HUDEP-2 (cell line): Measurements from ENCODE around the gene CMIP.

Experiments used
- DNase-seq, 76 experiments: peaks; one replicate each; lab custom pipeline; 2025; ENCODE audit not compliant: unreplicated experiment in 76 of 76; lab: John Stamatoyannopoulos, UW

The CMIP gene

DNA sequence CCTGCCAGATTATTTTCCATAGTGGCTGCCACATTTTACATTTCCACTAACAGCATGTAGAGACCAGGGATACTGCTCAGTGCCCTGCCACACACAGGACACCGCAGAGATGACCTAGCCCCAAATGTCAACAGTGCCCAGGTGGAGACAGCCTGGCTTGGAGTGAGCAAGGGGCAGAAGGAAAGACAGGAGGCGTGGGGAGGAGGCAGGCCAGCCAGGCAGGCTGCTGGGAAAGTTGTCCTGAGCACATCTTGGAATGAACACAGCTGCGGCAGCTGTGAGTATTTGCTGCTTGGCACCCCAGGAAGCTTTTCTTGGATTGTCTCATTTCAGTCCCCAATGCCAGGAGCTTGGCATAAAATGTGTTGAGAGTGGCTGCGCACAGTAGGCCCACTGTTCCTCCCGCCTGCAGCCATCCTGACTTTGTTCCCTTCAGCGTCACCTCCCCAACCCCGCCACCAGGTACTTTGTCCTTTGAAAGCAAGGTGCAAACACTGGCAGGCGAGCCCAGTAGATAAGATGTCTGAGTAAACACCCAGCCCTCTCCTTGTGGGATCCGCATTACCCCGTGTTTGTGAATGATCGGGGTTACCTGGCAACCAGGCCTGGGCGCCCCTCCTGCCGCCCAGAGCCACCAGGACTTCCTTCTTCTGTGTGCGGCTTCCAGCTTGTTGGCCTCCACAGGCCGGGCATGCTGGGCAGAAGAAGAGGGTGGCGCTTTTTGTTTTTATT is 114.0 kb downstream of the CMIP start:
- peak in 11 of 76 experiments; percentile 4 to 31 (median 19) for DNase-seq

DNA sequence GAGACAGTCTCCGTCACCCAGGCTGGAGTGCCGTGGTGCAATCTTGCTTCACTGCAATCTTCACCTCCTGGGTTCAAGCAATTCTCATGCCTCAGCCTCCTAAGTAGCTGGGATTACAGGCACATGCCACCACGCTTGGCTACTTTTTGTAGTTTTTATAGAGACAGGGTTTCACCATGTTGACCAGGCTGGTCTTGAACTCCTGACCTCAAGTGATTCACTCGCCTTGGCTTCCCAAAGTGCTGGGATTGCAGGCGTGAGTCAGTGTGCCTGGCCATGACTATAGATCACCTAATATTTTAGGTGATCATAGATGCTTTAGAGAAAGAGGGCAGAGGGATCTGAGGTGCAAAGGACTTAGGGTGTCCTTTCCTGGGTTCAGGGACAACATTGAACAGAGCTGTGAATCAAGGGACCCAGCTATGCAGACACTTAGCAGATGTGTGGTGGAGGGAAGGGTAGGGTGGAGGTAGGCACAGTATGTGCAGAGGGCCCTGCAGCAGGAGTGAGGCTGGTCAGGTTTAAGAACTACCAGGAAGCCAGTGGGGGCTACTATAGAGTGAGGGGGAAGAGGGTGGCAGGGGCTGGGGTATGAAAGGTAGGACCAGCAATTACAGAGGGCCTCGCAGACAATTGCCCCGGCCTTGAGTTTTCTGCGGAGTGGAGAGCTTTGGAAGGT is 116.5 kb downstream of the CMIP start:
- DNase-seq, result no peak

DNA sequence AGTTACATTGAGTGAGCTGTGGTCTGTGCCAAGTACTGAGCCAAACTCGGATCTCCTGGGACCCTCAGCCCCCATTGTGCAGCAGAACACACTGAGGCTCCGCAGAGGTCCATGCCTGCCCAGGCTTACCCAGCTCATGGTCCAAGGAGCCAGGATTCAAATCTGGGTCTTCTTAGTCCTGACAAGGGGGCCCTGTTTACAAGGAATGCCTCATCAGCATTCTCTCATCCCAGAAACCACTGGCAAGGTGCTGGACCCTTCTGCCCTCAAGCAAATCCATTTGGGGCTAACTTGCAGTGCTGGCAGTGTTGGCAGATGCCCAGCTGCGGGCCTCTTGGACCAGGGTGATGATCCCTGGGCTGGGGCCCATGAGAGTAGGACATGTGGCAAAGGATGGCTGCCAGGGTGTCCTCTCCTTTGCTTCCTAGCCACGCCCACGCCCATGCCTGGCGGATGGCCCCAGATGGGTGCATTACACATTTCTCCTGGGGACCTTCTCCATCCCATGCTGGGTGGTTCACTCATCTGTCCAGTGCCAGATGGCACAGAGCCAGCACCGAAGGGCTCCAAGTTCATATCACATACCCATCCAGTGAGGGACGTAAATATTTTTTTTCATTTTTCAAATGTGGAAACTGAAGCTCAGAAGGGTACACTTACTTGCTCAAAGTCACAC is 117.7 kb downstream of the CMIP start:
- peak in 1 of 76 experiments; percentile 5 for DNase-seq

DNA sequence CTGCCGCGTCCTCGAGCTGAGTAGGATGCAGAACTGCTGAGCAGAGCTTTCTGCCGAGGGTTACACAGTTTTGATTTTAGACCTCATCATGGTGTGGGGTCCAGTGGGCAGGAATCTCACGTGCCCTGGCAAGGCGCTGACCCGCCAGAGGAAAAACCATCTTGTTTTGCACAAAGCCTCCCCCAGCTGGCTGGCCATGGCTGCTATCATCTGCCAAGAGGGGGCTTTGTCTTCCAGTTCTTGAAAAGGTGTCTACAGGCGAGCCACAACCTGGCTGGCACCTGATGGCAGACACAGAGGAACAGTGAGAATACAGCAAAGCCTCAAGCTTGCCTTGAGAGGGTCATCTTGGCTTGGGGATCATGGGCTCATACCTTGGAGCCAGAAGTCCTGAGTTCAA is 118.3 kb downstream of the CMIP start:
- no peak for DNase-seq

DNA sequence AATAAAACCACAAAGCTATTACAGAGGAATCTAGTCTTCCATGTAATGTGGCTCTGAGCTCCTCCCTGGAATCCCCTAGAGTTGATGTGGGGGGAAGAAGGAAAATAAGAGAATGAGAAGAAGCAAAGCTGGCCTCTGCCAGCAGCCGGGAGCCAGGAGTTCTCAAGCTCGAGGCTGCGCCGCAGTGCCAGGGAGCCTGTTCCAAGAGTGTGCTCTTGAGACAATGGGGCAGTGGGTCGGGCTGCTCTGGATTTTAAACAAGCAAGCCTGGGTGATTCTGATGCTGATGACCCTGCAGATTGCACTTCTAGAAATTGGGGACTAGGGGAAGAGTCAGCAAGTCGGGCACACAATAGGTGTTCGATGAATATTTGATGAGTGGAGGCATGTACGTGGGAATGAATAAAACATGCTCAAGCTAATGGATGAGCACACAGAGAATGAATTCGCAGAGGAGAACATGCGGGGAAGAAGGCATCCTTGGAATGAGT is 119.9 kb downstream of the CMIP start:
- no peak for DNase-seq

DNA sequence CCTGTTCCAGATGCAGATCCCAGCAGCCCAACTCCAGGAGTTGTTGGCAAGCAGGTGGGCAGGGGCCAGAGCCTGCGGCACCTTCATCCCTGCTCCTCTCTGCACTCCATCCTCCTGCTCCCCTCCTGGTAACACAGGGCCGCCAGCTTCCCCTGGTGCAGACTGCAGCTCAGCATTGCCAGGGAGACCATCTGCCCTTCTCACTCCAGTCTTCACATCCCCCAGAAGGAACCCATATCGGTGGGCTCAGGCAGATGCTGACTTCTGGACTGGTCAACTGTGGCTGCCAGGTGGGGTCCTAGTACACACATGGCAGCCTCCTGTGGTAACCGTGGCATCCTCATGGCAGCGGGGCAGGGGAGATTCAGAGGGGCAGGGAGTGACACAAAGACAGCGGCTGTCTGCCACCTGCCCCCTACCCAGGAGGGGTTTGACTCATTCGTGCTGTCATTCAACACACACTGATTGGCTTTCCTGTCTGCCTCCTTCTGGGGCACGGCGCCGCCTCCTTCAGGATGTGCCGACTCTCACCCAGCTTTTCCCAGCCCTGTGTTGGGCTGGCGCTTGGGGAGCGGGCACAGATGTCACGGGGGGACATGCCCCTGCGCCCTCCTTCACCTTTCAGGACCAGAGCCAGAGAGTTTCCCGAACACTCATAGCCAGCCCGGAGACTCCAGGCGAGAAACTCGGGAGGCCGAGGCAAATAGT is 120.9 kb downstream of the CMIP start:
- no peak for DNase-seq

DNA sequence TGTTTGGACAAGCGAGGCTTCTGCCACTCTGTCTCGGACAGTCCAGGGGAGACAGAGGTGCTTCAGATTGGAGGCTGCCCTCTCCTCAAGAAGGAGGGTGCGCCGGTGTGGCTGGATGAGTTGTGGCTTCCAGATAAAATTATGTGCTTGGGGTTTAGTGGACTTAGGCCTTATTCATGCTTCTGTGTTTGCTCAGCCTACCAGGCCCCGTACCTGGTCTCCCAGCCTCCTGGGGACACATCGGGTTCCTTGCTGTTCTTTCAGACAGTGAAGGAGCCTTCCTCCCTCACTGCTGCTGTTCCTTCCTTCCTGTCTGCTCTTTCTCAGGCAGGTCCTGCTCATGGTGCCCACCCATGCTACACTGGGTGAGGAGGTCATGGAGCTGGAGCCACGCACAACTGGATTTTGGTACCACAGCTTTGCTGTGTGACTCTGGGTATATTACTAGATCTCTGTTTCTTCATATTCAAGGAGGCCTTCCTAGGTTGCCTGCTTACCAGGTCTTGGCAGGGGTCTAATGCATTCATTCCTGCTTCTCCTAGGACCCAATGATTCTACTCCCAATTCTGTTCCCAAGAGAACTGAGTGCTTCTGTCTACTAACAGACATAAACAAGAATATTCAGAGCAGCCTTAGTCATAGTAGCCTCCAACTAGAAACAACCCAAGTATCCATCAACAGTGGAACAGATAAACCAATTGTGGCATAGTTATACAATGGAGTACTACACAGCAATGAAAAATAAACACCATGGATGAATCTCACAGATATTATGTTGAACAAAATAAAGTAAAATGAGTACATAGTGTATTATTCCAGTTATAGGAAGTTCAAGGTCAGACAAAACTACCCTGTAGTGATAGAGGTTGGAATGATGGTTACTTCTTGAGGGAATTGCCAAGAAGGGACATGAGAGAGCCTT is 121.7 kb downstream of the CMIP start:
- DNase-seq, result no peak

DNA sequence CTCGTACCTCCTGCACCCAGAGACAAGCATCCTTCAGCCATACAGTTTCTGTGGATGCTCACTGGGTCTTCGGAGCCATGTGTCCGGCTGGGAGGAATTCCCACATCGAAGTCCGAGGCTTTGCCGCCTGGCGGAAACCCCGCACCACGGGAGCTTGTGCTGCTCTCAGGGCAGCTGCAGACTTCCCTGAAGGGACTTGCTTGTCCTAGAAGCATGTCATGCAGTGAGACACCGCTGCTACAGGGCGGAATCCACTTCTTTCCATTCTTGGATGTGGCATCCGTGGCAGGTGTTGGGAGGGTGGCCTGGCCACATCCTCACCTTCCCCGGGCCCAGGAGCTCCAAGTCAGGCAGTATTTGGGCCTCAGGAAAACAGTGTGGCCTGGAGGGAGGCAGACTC is 122.5 kb downstream of the CMIP start:
- DNase-seq, result no peak

DNA sequence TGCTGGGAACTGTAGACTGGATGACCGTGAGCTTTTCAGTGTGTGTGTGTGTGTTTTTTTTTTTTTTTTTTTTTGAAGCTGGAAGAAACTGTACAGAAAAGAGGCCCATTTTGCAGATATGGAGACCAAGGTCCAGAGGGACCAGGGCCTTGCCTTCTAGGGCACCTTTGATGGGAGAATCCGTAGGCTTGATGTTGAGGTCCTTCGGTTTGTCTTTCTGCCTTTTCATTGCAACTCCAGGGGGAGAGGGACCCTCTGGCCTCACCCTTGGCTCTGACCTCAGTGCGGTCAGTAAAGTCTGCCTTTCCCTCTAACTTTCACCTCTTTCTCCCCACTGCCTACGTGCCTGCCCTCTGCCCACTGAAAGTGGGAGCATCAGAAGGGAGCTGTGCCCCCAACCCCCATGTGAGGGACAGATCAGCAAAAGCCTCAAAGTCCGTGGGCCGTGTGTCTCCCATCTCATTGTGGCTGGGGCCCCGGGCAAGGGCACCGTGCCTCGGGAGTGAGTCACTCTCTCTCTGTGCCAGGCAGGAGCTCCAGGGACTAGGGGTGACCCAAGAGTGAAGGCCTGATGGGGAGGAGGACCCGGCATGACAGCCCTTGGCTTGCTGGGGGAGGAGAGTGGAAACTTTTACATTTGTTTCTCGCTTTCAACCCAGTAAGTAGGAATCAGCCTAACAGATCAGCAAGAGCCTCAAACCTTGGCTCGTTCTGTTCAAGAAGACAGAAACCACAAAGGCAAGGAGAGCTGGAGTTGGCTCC is 123.6 kb downstream of the CMIP start:
- peak in 40 of 76 experiments; percentile 3 to 62 (median 28) for DNase-seq

DNA sequence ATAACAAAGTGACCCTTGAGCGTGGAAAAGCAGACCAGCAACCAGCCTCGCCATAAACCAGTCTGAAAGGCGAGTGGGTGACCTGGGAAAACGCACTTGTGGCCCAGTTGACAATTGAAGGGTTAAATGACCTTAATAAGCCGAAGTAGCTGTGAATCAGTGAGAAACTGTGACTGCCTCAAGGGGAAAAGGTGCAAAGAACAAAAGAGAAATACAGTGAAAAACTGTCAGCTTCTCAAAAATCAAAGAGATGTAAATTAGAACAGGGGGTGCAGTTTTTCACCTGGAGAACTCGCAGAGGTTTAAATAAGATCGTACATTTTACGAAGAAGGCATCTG is 124.1 kb downstream of the CMIP start:
- DNase-seq, result no peak

DNA sequence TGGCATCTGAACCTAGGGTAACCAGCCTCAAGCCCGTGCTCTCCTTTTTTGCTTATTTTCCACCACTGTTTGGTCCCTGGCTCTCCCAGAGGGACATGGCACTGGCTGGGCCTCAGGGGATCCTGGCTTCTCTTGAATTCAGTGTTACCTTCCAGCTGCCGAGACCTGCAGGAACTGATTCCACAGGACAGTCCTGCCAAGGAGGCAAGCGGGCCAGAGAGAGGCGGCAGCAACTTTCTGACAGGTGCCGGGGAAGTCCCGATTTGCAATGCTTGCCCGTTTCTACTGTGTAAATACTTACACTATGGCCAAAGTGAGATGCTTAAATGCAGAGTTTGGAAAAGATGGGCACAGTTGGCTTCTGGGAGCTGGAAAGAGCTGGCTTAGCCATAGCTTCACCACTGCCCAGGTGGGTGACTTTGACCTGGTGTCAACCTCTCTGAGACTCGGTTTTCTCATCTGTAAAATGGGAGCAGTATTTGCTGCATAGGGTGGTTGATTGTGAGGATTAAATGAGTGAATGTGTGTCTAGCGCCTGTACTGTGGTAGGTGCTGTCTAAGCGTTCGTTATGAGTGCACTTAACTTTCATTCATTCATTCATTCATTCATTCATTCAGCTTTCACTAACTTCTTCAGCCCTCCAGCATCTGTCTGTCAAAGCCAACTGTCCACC is 124.9 kb downstream of the CMIP start:
- no peak for DNase-seq

DNA sequence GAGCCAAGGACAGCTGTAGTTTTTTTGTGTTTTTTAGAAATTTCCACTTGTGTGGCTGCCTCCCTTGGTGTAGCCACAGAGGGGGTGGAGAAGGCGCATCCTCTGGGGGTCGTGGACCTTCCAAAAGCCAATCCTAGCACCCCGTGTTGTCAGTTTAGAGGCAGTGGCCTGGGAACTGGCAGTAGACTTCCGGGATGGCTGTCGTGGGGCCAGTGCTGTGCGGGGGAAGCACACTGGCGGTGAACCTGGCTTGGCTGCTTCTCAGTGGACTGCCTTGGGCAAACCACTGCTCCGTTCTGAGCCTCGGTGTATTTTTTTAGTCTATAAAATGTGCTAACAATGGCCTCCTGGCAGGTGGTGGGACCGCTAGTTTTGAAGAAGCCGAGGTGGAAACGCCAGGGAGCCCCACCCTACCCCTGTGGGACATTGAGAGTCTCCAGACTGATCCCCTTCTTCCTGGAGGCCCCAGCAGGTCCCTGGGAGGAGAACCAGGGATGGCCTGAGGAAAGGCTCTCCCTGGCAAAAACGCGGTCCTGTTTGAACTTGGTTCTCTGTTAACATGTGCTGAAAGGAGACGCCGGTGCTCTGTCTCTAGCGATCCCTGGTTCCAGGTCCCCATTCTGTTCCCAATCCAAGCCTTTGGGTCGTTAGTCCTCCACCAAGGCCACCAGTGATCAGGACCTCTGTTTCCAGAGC is 125.7 kb downstream of the CMIP start:
- no peak for DNase-seq

DNA sequence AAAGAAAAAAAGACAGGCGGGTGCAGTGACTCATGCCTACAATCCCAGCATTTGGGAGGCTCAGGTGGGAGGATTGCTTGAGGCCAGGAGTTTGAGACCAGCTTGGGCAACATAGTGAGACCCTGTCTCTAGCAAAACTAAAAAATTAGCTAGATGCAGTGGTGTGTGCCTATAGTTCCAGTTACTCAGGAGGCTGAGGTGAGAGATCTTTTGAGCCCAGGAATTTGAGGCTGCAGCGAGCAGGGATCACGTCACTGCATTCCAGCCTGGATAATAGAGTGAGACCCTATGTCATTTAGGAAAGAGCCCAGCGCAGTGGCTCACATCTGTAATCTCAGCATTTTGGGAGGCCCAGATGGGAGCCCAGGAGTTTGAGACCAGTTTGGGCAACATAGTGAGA is 126.6 kb downstream of the CMIP start:
- no peak for DNase-seq

DNA sequence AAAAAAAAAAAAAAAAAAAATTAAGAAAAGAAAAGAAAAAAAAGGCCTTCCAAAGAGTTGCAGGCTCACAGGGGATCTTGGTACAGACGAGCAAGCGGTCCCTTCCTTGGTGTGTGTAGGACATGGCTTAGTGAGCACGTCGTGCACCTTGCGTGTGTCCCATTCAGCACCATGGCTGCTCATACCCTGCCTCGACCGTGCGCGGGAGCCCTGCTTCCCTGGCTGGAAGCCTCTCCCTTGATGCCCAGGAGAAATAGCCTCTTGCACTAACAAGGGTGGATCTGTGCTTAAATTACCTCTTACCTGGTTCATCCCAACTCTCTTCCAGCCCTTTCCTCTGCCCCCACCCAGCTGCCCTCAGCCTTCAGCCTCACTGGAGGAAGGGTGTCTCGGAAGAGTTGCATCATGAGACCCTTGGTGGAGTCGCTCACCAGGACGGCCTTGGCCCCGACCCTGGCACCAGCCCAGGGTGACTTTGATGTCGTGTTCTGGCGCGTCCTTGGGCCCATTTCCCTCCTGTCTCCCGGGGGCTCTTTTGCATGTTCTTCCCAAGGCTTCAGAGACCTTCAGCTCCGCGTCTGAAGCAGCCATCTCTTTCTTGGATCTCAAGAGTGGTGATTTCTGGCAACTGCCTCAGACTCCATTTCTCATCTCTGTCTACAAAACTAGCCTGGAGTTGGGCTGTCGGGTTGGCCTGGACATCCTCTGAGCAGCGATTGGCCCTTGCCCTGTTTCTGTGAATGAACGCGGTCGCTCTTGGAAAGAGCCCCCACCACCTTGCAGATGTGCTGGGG is 127.2 kb downstream of the CMIP start:
- no peak for DNase-seq

DNA sequence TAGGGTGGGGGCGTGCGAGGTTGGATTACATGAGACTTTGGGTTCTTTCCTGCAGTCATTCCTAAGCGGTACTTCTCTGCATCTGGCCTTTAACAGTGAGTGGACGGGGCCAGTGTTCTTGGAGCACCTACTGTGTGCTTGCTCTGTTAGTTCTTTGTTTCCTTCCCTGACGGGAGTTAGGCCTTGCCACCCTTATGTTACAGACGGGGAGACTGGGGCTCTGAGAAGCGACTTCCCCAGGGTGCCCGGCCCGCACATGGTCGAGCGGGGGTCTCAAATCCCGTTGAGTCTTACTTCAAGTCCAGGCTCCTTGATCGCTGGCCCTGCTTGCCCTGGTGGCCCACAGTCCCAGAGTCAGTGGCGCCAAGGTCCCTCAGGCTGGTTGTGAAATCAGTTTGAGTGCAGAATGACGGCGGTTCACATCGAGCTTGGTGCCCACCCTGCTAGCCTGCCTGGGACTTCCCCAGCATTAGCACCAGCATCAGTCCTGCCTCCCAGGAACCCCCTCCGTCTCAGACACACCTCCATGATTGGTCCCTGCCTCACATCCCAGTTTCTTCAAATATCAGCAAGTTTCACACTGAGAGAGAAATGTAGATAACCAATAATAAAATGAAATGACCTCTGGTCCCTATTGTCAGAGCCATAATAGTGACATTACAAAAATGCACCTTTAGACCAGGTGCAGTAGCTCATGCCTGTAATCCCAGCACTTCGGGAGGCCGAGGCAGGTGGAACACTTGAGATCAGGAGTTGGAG is 128.0 kb downstream of the CMIP start:
- DNase-seq, result no peak

DNA sequence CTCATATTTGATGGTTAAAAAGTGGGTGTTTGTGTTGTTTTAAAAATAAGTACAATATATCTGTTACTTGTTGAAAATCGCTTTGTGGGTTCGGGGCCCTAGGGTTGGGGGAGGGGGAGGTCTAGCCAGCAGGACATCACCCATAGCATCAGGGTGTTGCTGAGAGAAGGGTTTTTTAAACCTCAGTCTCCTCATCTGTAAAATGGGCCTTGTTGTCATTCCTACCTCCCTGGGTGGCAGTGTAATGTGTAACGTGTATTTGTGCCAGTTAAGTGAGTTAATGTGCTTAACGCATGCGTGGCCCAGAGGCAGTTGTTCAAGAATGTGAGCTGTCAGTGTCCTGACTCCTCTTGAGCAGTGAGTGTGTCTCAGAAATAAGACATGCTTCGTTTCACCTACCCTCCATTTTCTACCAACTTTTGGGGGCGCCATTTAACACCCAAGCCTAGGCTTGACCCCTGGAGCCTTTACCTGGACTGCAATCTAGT is 129.0 kb downstream of the CMIP start:
- DNase-seq, result no peak

DNA sequence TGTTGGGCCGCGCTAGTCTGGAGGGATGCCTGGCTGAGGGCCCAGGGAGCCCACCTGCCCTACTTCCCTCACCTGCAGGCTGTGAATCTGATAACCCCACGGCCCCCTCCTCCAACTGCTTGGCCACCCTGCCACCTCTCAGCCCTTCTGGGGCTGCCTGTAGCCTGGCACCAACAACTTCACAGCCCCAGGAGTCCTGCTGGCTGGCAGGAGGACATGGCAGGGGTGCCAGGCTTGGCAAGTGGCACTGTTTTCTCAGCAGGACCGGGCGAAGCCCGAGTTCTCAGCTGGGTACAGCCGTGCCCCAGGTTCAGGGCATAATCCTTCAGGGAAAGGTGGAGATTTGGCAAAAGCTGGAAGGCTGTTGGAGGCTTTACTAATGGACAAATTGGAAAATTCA is 129.6 kb downstream of the CMIP start:
- no peak for DNase-seq
